Measurements from ENCODE around the gene MTPN. TPM values are rescaled to one million over a fixed set of nuclear protein-coding genes. Genes with fewer than 3 reads are reported as not detected.

The MTPN gene
- total RNA-seq, 1 donor from 2014 or later = 103 TPM

DNA sequence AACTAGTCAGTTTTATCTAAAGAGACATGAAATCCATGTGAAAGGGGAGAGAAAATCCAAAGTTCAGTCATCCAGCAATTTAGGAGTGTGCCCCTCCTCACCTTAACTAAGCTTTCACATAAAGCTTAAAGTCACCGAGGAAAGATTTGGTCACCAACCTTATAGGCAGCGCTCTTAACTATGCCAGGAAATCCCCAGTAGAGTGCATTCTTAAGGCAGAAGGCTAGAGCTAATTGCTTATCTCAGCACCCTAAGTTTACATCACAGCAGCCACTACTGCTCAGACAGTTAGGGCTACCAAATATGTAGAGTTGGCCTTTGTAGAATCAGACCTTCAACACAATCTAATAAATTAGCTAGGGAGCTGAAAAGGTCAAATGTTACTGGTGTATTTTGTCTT lies 47.9 kb downstream of the MTPN start:
- no peak for DNase-seq (ENCODE audit: low spot score)

GRCh38 chr7:135928136-135928535 lies 49.0 kb downstream of the MTPN start:
- DNase-seq (ENCODE audit: low spot score) = no peak

GRCh38 chr7:135925210-135925609 lies 51.9 kb downstream of the MTPN start:
- no peak for DNase-seq (ENCODE audit: low spot score)

DNA sequence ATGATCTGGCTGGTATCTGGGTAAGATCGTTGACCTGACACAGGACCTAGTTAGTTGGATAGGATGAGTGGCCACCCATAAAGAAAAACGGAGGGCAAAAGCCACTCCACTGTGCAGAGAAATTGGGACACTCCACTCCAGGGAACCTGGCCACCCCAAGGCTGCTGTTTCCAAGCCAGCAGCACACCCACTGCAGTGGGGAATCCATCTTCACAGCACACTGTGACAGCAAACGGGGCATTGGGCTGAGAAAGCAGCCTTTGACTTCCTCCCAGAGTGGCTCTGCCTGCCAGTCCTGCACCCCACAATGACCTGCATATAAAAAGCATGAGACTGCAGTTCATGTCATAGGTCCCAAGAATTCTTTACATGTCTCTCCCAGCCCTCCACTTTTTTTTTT lies 52.9 kb downstream of the MTPN start:
- no peak for DNase-seq (ENCODE audit: low spot score)

DNA sequence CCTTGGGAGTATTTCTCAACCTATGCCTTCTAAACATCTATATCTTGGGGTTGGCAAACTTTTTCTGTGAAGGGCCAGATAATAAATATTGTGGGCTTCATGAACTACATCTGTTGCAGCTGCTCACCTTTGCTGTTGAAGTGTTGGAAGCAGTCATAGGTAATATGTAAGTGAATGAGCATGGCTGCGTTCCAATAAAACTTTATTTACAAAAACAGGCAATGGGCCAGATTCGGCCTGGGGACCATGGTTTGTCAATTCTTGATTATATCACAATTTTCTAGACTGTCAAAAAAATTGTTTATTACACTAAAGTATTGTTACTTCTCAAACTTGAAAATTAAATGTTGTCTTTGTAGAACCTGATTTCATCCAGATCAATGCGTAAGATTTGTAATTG lies 54.9 kb downstream of the MTPN start:
- DNase-seq (ENCODE audit: low spot score) = no peak

DNA sequence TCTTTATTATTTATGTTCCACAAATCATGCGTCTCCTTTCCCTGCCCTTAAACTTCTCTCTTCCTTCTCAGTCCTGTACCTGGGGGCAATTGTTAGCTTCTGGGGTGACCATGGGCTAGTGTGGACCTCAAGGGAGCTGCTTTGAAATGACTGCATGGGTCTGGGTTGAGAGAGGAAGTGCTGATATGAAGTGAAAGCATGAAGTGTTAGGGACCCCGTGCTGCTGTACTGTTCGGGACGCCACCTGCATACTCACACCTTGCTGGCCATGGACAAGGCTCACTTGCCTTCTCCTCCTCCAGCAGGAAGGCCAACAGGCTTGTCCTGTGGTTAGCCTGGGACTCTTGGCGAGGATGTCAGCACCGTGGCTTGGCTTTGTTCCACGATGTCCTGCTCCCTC lies 56.7 kb downstream of the MTPN start:
- no peak for DNase-seq (ENCODE audit: low spot score)

DNA sequence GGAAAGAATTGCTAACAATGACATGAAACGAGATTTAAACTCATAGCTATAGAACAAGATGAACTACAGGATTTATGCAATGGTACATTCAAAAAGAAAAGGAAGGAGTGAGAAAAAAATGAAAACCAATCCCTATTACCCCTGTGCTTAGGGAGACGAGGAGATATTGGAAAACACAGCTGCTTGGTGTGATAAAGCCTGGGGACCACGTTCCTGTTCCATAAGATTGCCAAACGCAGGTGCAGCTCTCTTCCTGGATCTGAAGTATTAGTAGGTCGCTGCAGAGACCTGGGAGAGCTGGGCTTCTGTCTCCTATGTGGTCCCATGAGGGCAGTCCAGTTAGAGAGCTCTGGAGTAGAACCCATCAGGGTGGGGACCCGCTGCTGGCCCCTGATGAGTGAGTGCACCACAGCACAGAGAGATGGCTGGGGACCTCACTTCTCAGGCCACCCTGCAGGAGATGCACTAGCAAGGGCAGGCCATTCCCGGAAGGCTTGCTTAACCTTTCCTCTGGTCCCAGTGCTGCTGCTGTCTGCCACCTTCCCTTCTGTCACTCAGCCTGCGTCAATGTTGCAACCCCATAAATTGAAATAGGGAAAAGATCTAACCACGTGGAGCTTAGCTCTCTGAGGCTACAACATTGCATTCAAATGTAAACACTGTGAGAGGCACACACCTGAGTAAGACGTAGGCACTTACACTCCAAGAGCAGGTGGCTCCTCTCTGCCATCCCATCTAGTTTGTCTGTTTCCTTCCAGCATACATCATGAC lies 57.9 kb downstream of the MTPN start:
- DNase-seq (ENCODE audit: low spot score) = no peak

DNA sequence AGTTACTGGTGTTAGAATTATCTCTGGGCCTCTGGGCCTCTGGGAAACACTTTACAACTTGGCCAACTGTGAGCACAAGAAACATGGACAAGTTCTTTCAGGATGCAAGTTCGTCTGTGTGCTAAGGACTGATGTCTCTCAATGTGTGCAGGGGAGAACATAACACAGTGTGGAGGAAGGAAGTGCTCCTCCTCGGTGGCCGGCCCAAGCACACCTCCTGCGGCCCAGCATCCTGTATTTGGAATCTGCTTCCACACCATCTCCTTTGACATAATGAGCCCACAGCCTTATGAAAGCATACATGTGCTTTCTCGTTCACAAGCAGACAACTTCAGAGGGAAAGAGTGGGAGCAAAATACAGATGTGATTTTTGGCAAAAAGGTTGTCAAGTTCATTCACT lies 59.0 kb downstream of the MTPN start:
- DNase-seq (ENCODE audit: low spot score) = no peak

DNA sequence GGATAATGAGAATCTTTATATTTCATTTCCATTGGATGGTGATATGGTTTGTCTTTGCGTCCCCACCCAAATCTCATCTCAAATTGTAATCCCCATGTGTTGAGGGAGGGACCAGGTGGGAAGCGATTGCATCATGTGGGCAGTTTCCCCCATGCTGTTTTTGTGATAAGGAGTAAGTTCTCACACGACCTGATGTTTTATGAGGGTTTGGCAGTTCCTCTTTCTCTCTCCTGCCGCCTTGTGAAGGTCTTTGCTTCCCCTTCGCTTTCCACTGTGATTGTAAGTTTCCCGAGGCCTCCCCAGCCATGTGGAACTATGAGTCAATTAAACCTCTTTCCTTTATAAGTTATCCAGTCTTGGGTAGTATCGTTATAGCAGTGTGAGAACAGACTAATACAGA lies 59.4 kb downstream of the MTPN start:
- DNase-seq (ENCODE audit: low spot score) = no peak

DNA sequence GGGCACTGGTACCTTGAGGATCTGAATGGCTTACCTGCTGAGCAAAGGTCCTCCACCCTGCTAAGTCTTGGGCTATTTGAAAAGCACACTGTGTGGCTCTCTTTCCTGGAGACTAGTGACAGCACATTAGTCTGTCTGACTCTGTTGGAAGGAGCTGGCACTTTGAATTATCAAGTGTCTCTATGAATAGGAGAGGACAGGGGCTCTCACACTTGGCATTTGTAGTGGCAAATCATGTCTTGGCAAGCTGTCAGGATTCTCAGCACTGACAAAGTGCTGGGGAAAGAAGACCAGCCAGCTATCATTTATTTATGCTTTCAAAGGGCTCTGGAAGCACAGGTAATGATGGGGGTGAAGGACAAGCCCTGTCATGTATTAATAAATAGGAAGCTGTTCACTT lies 62.8 kb downstream of the MTPN start:
- DNase-seq (ENCODE audit: low spot score) = no peak

GRCh38 chr7:135913404-135913803 lies 63.8 kb downstream of the MTPN start:
- no peak for DNase-seq (ENCODE audit: low spot score)

- no peak for DNase-seq (ENCODE audit: low spot score)
These were observed 66.1 kb downstream of the MTPN start for GRCh38 chr7:135911099-135911498.

DNA sequence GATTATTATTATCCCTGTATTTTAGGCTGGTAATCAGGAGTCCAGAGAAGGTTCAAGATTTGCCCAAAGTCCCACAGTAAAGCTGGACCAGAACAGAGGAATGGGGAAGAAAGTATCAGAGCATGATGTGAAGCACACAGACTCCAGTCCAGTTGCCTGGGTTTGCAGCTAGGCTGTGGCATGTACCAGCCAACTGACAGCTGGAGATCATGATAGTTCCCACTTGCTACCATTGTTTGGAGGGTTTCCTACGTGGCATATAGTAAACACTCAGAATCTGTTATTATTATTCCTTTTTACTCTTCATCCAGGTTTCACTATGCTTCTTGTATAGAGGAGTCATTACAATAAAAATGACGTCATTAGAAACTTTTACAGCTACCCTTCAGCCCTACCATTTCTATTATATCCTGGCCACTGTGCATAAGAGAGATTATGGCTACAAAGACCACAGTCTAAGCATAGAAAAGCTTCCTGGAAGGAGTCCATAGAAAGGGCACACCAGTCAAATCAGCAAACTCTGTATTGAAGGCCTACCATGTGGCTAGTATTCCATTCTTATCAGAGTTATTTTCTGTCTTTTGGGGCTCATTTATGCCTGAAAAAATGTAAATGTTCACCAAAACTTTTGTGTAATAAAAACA lies 66.6 kb downstream of the MTPN start:
- DNase-seq (ENCODE audit: low spot score) = no peak

DNA sequence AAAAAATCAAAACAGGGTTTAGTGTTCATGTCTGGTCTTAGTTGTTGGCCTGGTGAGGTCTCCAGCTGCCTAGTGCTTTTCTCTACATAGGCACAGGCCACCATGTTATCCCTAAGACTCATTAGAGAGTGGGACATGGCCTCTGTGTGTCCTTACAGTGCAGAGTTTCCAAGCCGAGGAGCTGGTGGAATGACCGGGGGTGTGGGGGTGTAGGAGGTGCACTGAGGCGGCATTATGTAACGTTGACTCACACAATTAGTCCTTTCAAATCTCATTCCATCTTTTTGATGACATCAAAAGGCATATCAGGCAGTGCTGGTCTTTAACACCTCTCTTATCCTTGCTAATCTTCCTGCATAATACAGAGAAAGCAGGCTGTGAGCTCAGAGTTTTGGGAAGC lies 71.3 kb downstream of the MTPN start:
- DNase-seq (ENCODE audit: low spot score) = no peak

DNA sequence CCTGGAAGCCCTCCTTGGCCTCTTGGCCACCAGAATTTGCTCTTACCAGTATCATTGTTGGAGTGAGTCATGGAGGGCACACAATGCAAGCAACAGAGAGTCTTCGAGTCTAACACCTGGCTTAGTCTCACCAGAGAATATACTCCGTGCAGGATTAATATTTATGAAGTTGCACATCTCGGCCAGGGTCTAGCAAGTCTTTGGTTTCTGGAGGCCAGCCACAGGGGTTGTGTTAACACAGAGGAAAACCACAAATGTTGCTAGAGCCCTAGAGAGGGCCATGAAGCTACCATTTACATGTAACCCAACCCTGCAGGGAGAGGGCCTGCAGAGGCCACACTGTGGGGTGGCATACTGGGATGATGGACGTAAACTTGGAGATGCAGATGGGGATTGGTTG lies 71.8 kb downstream of the MTPN start:
- no peak for DNase-seq (ENCODE audit: low spot score)

GRCh38 chr7:135904282-135904681 lies 72.9 kb downstream of the MTPN start:
- no peak for DNase-seq (ENCODE audit: low spot score)

DNA sequence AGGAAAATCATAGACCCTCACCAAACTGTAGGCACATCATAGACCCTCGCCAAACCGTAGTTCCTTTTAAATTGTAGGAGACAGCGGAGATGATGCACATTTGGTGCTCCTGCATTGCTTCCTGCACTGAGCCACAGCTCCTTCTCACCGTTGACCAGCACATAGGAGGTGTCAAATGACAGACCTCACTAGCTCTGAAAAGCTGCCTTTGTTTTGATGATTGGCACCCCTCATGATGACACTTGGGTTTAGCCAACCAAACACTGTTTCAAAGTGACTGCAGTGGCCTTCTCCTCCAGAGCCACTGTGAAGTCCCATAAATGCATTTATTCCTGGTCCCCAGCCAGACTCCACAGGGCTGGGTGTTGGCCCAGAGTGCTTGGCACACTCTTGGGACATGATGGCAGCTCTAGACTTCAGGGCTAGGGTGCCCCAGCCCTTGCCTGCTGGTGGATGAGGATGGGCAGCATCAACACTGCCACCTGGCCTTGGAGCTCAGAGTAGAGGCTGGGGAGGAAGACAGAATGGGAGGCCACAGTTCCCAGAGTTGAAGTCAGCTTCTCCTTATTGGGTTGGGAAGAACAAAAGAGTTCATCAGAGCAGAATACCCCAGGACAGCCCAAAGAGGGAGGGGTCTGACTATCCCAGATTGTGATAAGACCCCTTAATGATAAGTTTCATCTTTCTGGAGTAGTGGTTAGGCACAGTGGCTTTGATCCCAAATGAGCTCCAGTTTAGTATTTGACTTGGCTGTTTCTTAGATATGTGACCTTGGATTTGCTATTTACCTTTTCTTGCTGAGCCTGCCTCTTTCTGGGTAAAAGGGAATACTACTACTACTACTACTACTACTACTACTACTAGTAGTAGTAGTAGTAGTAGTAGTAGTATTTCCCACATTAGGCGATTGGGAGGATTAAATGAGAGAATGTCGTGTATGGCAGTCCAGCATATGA lies 75.3 kb downstream of the MTPN start:
- DNase-seq (ENCODE audit: low spot score) = no peak

DNA sequence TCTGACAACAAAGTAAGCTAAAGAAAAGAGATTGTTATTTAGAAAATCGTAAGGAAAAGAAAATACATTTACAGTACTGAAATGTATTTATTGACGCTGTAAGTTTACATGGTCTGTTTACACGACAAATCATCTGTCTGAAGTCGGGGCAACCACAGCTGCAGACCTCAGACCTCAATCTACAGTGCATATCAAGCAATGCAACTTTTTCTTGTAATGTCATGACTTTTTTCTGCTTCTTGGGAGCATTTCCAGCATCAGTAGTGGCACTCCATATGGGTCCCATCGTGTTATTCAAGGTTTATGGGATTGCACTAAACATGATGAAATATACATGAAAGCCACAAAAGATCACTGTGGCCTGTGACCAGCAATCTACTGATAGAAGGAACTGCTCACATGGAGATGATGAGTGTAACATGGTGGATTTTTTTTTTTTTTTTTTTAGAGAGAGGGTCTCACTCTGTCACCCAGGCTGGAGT lies 77.1 kb downstream of the MTPN start:
- no peak for DNase-seq (ENCODE audit: low spot score)

- DNase-seq (ENCODE audit: low spot score) = no peak
These were observed 77.6 kb downstream of the MTPN start for GRCh38 chr7:135899458-135900064.

DNA sequence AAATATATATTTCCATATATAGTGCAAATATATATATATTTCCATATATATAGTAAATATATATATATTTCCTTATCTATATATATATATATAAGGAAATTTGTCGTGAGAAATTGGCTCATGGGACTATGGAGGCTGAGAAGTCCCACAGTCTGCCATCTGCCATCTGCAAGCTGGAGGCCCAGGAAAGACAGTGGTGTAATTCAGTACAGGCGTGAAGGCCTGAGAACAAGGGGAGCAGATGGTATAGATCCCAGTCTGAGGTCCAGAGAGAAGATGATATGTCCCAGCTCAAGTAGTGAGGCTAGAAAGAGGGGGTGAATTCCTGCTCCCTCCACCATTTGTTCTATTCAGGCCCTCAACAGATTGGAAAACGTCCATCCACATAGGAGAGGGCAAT lies 78.9 kb downstream of the MTPN start:
- no peak for DNase-seq (ENCODE audit: low spot score)

DNA sequence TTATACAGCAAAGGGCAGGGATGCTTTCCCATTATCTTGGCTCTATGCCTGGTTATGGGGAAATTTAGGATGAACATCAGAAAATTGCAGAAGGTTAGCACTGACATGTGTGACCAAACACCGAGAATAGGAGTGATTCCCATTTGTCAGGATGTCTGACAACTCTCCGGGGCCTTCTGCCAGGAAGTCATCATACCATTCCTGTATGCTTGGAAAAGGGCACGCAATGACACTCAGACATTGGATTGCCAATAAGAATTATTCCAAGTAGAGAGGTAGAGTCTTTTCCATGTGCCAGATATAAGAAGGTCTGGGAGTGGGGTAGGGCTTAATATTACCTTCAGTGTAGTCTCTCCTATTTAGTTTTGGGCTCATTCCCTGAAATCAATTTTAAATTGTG lies 82.3 kb downstream of the MTPN start:
- no peak for DNase-seq (ENCODE audit: low spot score)
